ENCODE results near the gene HPCAL1. TPM values are rescaled to one million over a fixed set of nuclear protein-coding genes. Genes with fewer than 3 reads are reported as not detected.
A peak's percentile ranks its signal among the peaks of the same experiment; 100 is the strongest.

HPCAL1 gene
- total and polyA plus RNA-seq, 2 of the 8 experiments (the other 6 are each of a cell fraction or from before 2014, with no cell fraction given) = 5.8 to 8.6 TPM

DNA sequence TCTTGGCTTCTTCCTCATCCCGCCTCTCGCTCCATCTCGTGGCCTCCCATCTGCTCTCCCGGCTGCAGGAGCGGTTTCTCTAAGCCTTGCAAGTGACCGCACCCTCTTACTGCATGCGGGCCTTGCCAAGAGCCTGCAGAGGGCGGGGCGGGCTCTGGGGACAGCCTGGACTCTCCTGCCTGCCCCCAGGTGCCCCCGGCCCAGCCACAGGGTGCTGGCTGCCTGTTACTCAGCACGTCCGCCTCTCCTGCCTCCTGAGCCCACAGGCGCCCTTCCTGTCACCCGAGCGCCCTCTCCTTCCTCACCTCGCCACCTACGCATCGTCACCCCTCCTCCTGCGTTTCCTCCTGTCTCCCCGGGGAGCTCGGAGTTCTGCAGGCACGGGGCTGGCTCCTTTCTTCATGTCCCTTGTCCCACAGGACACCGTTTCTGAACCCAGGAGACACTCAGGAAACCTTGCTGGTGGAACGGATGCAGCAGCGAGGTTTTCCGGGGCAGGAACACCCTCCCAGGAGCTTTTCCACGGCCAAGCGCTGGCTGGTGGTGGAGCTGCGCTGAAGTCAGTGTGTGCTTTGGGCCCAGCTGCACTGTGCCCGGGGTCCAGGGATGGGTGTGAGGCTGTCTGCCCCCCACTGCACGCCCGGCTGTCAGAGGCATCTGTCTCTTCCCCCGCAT, 28.5 kb downstream of the HPCAL1 start:
- Histone ChIP-seq H4K20me1 (replicated peaks in 1 of 2; ENCODE audit: control insufficient read depth in 1 of 2, insufficient read depth in 2 of 2, low read length in 2 of 2) (no peaks in the 10 kb centered on the region), H2BK5ac (ENCODE audit: low read depth, low read length) (no peak overlapping the region), H3K23me2 (ENCODE audit: low read depth, low read length) (no peaks in the 10 kb centered on the region), H4K91ac (replicated peaks; ENCODE audit: insufficient read length, low read length) (no peak overlapping the region), H2BK20ac (ENCODE audit: low read length) (0 out of 2 replicates have a peak overlapping the region, but pooled peaks have one; percentile 48), H3K18ac (ENCODE audit: extremely low read depth, low read length) (peak overlapping the region; percentile 48; the same call in 1 of the 2 replicates), H3K14ac (ENCODE audit: insufficient read length) (no peak overlapping the region), H3K4me2 (ENCODE audit: insufficient read depth in 1 of 2, low read depth in 2 of 2, low read length in 2 of 2) (peak overlapping the region in 1 of 2 experiments; percentile 22; a peak in 1 of 4 replicates), H2BK15ac (ENCODE audit: low read length) (peak overlapping the region; percentile 1; the same call in 1 of the 2 replicates), H3K56ac (replicated peaks; ENCODE audit: insufficient read length, low read depth, low read length) (no peak overlapping the region), H4K8ac (ENCODE audit: extremely low read depth, insufficient read depth, low read length) (peak overlapping the region; percentile 77; the same call in 1 of the 2 replicates), H2AFZ (ENCODE audit: low read length) (no peak overlapping the region), H3K79me1 (ENCODE audit: low read depth, low read length) (no peaks in the 10 kb centered on the region; the same call in 1 of the 2 replicates), H4K5ac (ENCODE audit: insufficient read length, low read depth, low read length) (no peak overlapping the region), H3K9ac (replicated peaks in 1 of 4; ENCODE audit: extremely low read depth in 1 of 4, low read depth in 3 of 4, low read length in 3 of 4) (no peak overlapping the region), H2BK12ac (ENCODE audit: low read depth, low read length) (0 out of 2 replicates have a peak overlapping the region, but pooled peaks have one; percentile 13), H2AK5ac (ENCODE audit: low read depth, low read length) (no peak overlapping the region; the same call in 1 of the 2 replicates), H3K79me2 (ENCODE audit: control insufficient read depth in 1 of 2, insufficient read depth in 2 of 2, low read length in 2 of 2) (no peaks in the 10 kb centered on the region), H3K27me3 (replicated peaks in 1 of 4; ENCODE audit: control insufficient read depth in 3 of 4, extremely low read depth in 1 of 4, insufficient read depth in 3 of 4, low read length in 3 of 4) (0 out of 7 replicates have a peak, but pooled peaks cover 0 to 1% (median 0%) of the 10 kb centered on the region in 4 experiments), H3K36me3 (ENCODE audit: control insufficient read depth in 2 of 4, insufficient read depth in 4 of 4, low read length in 3 of 4) (no peaks in the 10 kb centered on the region), H3K27ac (ENCODE audit: low read depth, low read length) (no peak overlapping the region; the same call in 1 of the 2 replicates), H3K9me3 (ENCODE audit: insufficient read depth in 2 of 2, low read depth in 1 of 2, low read length in 1 of 2) (no peaks in the 10 kb centered on the region), H2BK120ac (replicated peaks; ENCODE audit: low read depth, low read length) (no peak overlapping the region), H3K4me3 (ENCODE audit: extremely low read depth in 1 of 4, insufficient read depth in 2 of 4, low read depth in 3 of 4, low read length in 4 of 4) (no peak overlapping the region), H3K23ac (ENCODE audit: insufficient read length) (no peak overlapping the region), H3K4me1 (replicated peaks in 1 of 4; ENCODE audit: control insufficient read depth in 3 of 4, insufficient read depth in 4 of 4, low read length in 3 of 4) (peaks cover 3 to 44% (median 19%) of the 10 kb centered on the region in 4 experiments), H3K4ac (replicated peaks; ENCODE audit: insufficient read length, low read depth, low read length) (no peak overlapping the region)
- POLR2A ChIA-PET (ENCODE audit: partially characterized antibody) = interaction anchor here (1.0 to 1.1 kb wide), 2 partner anchors 11 to 16 kb away, joined by 4 to 5 read pairs; no protein-coding TSS in a partner anchor
- FAIRE-seq = no peak
- DNase-seq (ENCODE audit: low read depth in 1 of 2, low spot score in 2 of 2) = no peak
- CTCF ChIA-PET (ENCODE audit: partially characterized antibody) = interaction anchor here (0.6 to 2.1 kb wide), 7 partner anchors 11 to 174 kb away, joined by 3 to 12 read pairs (median 4); no protein-coding TSS in a partner anchor
- 80% methylated on average over 33 of the region's 33 CpGs; no CpG with 5 or more reads in 1 of the 2 experiments for WGBS, 2 experiments (ENCODE audit: extremely low coverage in 1 of 2, insufficient coverage in 1 of 2, insufficient read length in 1 of 2, insufficient replicate concordance in 2 of 2, low coverage in 1 of 2, low lambda C conversion rate in 2 of 2, missing lambda C conversion rate in 1 of 2)
- no peak for TF ChIP-seq FOSL1 (IDR thresholded peaks at IDR 0.05; ENCODE audit: insufficient read depth, low read depth, low read length)
- TF ChIP-seq, protein P1, sequence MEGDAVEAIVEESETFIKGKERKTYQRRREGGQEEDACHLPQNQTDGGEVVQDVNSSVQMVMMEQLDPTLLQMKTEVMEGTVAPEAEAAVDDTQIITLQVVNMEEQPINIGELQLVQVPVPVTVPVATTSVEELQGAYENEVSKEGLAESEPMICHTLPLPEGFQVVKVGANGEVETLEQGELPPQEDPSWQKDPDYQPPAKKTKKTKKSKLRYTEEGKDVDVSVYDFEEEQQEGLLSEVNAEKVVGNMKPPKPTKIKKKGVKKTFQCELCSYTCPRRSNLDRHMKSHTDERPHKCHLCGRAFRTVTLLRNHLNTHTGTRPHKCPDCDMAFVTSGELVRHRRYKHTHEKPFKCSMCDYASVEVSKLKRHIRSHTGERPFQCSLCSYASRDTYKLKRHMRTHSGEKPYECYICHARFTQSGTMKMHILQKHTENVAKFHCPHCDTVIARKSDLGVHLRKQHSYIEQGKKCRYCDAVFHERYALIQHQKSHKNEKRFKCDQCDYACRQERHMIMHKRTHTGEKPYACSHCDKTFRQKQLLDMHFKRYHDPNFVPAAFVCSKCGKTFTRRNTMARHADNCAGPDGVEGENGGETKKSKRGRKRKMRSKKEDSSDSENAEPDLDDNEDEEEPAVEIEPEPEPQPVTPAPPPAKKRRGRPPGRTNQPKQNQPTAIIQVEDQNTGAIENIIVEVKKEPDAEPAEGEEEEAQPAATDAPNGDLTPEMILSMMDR (IDR thresholded peaks at IDR 0.05; ENCODE audit: control extremely low read depth in 1 of 3, insufficient read depth in 1 of 3, low read depth in 1 of 3, low read length in 3 of 3) = peak in 1 of 3 experiments; percentile 5; a peak in 1 of 4 replicates
